ENCODE data around the gene MMP15.

MMP15 gene

GRCh38 chr16:58082381-58082780, 56.8 kb downstream of the MMP15 start:
- Histone ChIP-seq H3K27me3 (ENCODE audit: insufficient read depth, low read length, poor library complexity) (no peaks in the 10 kb centered on the region), H4K5ac (ENCODE audit: low read length) (no peak overlapping the region), H3K4me1 (ENCODE audit: control insufficient read depth, low read depth, low read length) (no peaks in the 10 kb centered on the region), H3K23ac (ENCODE audit: low read length) (no peak overlapping the region), H2BK15ac (replicated peaks; ENCODE audit: low read depth) (no peak overlapping the region), H3K27ac (ENCODE audit: low read depth, low read length) (no peak overlapping the region), H3K79me2 (ENCODE audit: control insufficient read depth, insufficient read depth, low read length) (no peaks in the 10 kb centered on the region), H4K8ac (ENCODE audit: low read depth, low read length) (no peak overlapping the region), H3K4ac (ENCODE audit: low read depth, low read length) (no peak overlapping the region), H3K36me3 (ENCODE audit: control insufficient read depth, insufficient read depth, low read length) (no peaks in the 10 kb centered on the region), H2BK5ac (ENCODE audit: low read length) (no peak overlapping the region), H2AK5ac (ENCODE audit: low read length) (no peak overlapping the region), H3K56ac (ENCODE audit: low read length) (no peak overlapping the region), H3K4me2 (ENCODE audit: low read length) (no peak overlapping the region), H2BK120ac (ENCODE audit: low read depth, low read length) (no peak overlapping the region), H3K18ac (ENCODE audit: low read length) (no peak overlapping the region), H3K79me1 (ENCODE audit: low read length) (no peaks in the 10 kb centered on the region), H3K9ac (ENCODE audit: low read length) (no peak overlapping the region), H3K4me3 (ENCODE audit: low read length) (no peak overlapping the region)
- no peak for DNase-seq

- no peak overlapping the region for H3K18ac ChIP-seq (ENCODE audit: low read length)
- H2BK15ac ChIP-seq (replicated peaks; ENCODE audit: low read depth) = no peak overlapping the region
- no peak overlapping the region for H3K56ac ChIP-seq (ENCODE audit: low read length)
- H3K23ac ChIP-seq (ENCODE audit: low read length) = no peak overlapping the region
- no peak overlapping the region for H4K5ac ChIP-seq (ENCODE audit: low read length)
- no peak overlapping the region for H2BK120ac ChIP-seq (ENCODE audit: low read depth, low read length)
- no peak overlapping the region for H4K8ac ChIP-seq (ENCODE audit: low read depth, low read length)
- no peak overlapping the region for H3K27ac ChIP-seq (ENCODE audit: low read depth, low read length)
- no peaks in the 10 kb centered on the region for H3K79me1 ChIP-seq (ENCODE audit: low read length)
- H2BK5ac ChIP-seq (ENCODE audit: low read length) = no peak overlapping the region
- H3K36me3 ChIP-seq (ENCODE audit: control insufficient read depth, insufficient read depth, low read length) = no peaks in the 10 kb centered on the region
- no peak overlapping the region for H3K9ac ChIP-seq (ENCODE audit: low read length)
- WGBS (ENCODE audit: extremely low coverage, insufficient coverage, low lambda C conversion rate) = no CpG with 5 or more reads among the region's 6 CpGs
- no peak for DNase-seq
- H2AK5ac ChIP-seq (ENCODE audit: low read length) = no peak overlapping the region
- no peak overlapping the region for H3K4ac ChIP-seq (ENCODE audit: low read depth, low read length)
- H3K4me3 ChIP-seq (ENCODE audit: low read length) = no peak overlapping the region
- H3K27me3 ChIP-seq (ENCODE audit: insufficient read depth, low read length, poor library complexity) = no peaks in the 10 kb centered on the region
- H3K4me1 ChIP-seq (ENCODE audit: control insufficient read depth, low read depth, low read length) = no peaks in the 10 kb centered on the region
- no peak overlapping the region for H3K4me2 ChIP-seq (ENCODE audit: low read length)
- H3K79me2 ChIP-seq (ENCODE audit: control insufficient read depth, insufficient read depth, low read length) = no peaks in the 10 kb centered on the region
Observed at GRCh38 chr16:58084635-58085034, 59.1 kb downstream of the MMP15 start.

GRCh38 chr16:58085171-58085570, 59.6 kb downstream of the MMP15 start:
- no peak overlapping the region for H3K4ac ChIP-seq (ENCODE audit: low read depth, low read length)
- no peaks in the 10 kb centered on the region for H3K27me3 ChIP-seq (ENCODE audit: insufficient read depth, low read length, poor library complexity)
- no peak overlapping the region for H2BK15ac ChIP-seq (replicated peaks; ENCODE audit: low read depth)
- no peak overlapping the region for H4K8ac ChIP-seq (ENCODE audit: low read depth, low read length)
- no peak overlapping the region for H3K18ac ChIP-seq (ENCODE audit: low read length)
- H2BK5ac ChIP-seq (ENCODE audit: low read length) = no peak overlapping the region
- H2AK5ac ChIP-seq (ENCODE audit: low read length) = no peak overlapping the region
- no peaks in the 10 kb centered on the region for H3K79me2 ChIP-seq (ENCODE audit: control insufficient read depth, insufficient read depth, low read length)
- no peak overlapping the region for H3K23ac ChIP-seq (ENCODE audit: low read length)
- no peaks in the 10 kb centered on the region for H3K36me3 ChIP-seq (ENCODE audit: control insufficient read depth, insufficient read depth, low read length)
- no peak overlapping the region for H3K56ac ChIP-seq (ENCODE audit: low read length)
- no peaks in the 10 kb centered on the region for H3K4me1 ChIP-seq (ENCODE audit: control insufficient read depth, low read depth, low read length)
- no peak overlapping the region for H3K9ac ChIP-seq (ENCODE audit: low read length)
- H3K27ac ChIP-seq (ENCODE audit: low read depth, low read length) = no peak overlapping the region
- no peak overlapping the region for H3K4me2 ChIP-seq (ENCODE audit: low read length)
- no peak overlapping the region for H4K5ac ChIP-seq (ENCODE audit: low read length)
- DNase-seq = no peak
- H3K4me3 ChIP-seq (ENCODE audit: low read length) = no peak overlapping the region
- no peaks in the 10 kb centered on the region for H3K79me1 ChIP-seq (ENCODE audit: low read length)
- WGBS (ENCODE audit: extremely low coverage, insufficient coverage, low lambda C conversion rate) = no CpG with 5 or more reads among the region's 11 CpGs
- H2BK120ac ChIP-seq (ENCODE audit: low read depth, low read length) = no peak overlapping the region

GRCh38 chr16:58085584-58086251, 60.2 kb downstream of the MMP15 start:
- Histone ChIP-seq H3K27ac (ENCODE audit: low read depth, low read length) (no peak overlapping the region), H3K27me3 (ENCODE audit: insufficient read depth, low read length, poor library complexity) (no peaks in the 10 kb centered on the region), H3K79me2 (ENCODE audit: control insufficient read depth, insufficient read depth, low read length) (no peaks in the 10 kb centered on the region), H3K4me2 (ENCODE audit: low read length) (no peak overlapping the region), H3K79me1 (ENCODE audit: low read length) (no peaks in the 10 kb centered on the region), H3K23ac (ENCODE audit: low read length) (no peak overlapping the region), H3K18ac (ENCODE audit: low read length) (no peak overlapping the region), H2AK5ac (ENCODE audit: low read length) (no peak overlapping the region), H3K4me3 (ENCODE audit: low read length) (no peak overlapping the region), H2BK15ac (replicated peaks; ENCODE audit: low read depth) (no peak overlapping the region), H3K36me3 (ENCODE audit: control insufficient read depth, insufficient read depth, low read length) (no peaks in the 10 kb centered on the region), H3K56ac (ENCODE audit: low read length) (no peak overlapping the region), H2BK5ac (ENCODE audit: low read length) (no peak overlapping the region), H3K4me1 (ENCODE audit: control insufficient read depth, low read depth, low read length) (no peaks in the 10 kb centered on the region), H2BK120ac (ENCODE audit: low read depth, low read length) (no peak overlapping the region), H3K9ac (ENCODE audit: low read length) (no peak overlapping the region), H3K4ac (ENCODE audit: low read depth, low read length) (no peak overlapping the region), H4K5ac (ENCODE audit: low read length) (no peak overlapping the region), H4K8ac (ENCODE audit: low read depth, low read length) (no peak overlapping the region)
- WGBS (ENCODE audit: extremely low coverage, insufficient coverage, low lambda C conversion rate) = no CpG with 5 or more reads among the region's 21 CpGs
- DNase-seq = no peak

- Histone ChIP-seq H3K56ac (ENCODE audit: low read length) (no peak overlapping the region), H2AK5ac (ENCODE audit: low read length) (no peak overlapping the region), H2BK5ac (ENCODE audit: low read length) (no peak overlapping the region), H3K4me2 (ENCODE audit: low read length) (no peak overlapping the region), H2BK15ac (replicated peaks; ENCODE audit: low read depth) (no peak overlapping the region), H3K18ac (ENCODE audit: low read length) (no peak overlapping the region), H3K9ac (ENCODE audit: low read length) (no peak overlapping the region), H3K79me2 (ENCODE audit: control insufficient read depth, insufficient read depth, low read length) (no peaks in the 10 kb centered on the region), H3K4me3 (ENCODE audit: low read length) (no peak overlapping the region), H3K79me1 (ENCODE audit: low read length) (no peaks in the 10 kb centered on the region), H4K5ac (ENCODE audit: low read length) (no peak overlapping the region), H3K23ac (ENCODE audit: low read length) (no peak overlapping the region), H3K27ac (ENCODE audit: low read depth, low read length) (no peak overlapping the region), H3K4ac (ENCODE audit: low read depth, low read length) (no peak overlapping the region), H2BK120ac (ENCODE audit: low read depth, low read length) (no peak overlapping the region), H3K36me3 (ENCODE audit: control insufficient read depth, insufficient read depth, low read length) (no peaks in the 10 kb centered on the region), H3K4me1 (ENCODE audit: control insufficient read depth, low read depth, low read length) (no peaks in the 10 kb centered on the region), H4K8ac (ENCODE audit: low read depth, low read length) (no peak overlapping the region), H3K27me3 (ENCODE audit: insufficient read depth, low read length, poor library complexity) (no peaks in the 10 kb centered on the region)
- WGBS (ENCODE audit: extremely low coverage, insufficient coverage, low lambda C conversion rate) = no CpG with 5 or more reads among the region's 19 CpGs
- peak; percentile 36 for DNase-seq
Observed at GRCh38 chr16:58086381-58087208, 61.0 kb downstream of the MMP15 start.

Measured in mesendoderm (in vitro differentiated cells).